ENCODE measurements around the gene METTL26. TPM values are rescaled to one million over a fixed set of nuclear protein-coding genes. Genes with fewer than 3 reads are reported as not detected.
"Not testable (repeated sequence)": the region's sequence is repeated elsewhere in the genome, so short reads cannot be mapped to it uniquely, and the experiment has no call there.

The METTL26 gene
- total RNA-seq, 1 experiment from 2014 or later = 129 TPM

- Histone ChIP-seq H3K27me3 (ENCODE audit: control insufficient read depth, insufficient read depth, low read length) (no peaks in the 10 kb centered on the region), H3K36me3 (replicated peaks; ENCODE audit: control insufficient read depth, insufficient read depth, low read length) (no peaks in the 10 kb centered on the region), H3K4me3 (ENCODE audit: insufficient read depth, low read depth, low read length) (no peak overlapping the region)
- peak; percentile 56 for DNase-seq
These were observed 16.5 kb downstream of the METTL26 start for GRCh38 chr16:619476-620100.

GRCh38 chr16:617855-618254, 18.2 kb downstream of the METTL26 start:
- Histone ChIP-seq H3K4me3 (ENCODE audit: insufficient read depth, low read depth, low read length) (no peak overlapping the region), H3K36me3 (replicated peaks; ENCODE audit: control insufficient read depth, insufficient read depth, low read length) (no peaks in the 10 kb centered on the region; the same call in 1 of the 2 replicates), H3K27me3 (ENCODE audit: control insufficient read depth, insufficient read depth, low read length) (no peaks in the 10 kb centered on the region)
- DNase-seq = peak; percentile 58

GRCh38 chr16:616733-617586, 19.1 kb downstream of the METTL26 start:
- Histone ChIP-seq H3K4me3 (ENCODE audit: insufficient read depth, low read depth, low read length) (no peak overlapping the region), H3K36me3 (replicated peaks; ENCODE audit: control insufficient read depth, insufficient read depth, low read length) (no peaks in the 10 kb centered on the region; the same call in 1 of the 2 replicates), H3K27me3 (ENCODE audit: control insufficient read depth, insufficient read depth, low read length) (no peaks in the 10 kb centered on the region)
- DNase-seq = peak; percentile 56

DNA sequence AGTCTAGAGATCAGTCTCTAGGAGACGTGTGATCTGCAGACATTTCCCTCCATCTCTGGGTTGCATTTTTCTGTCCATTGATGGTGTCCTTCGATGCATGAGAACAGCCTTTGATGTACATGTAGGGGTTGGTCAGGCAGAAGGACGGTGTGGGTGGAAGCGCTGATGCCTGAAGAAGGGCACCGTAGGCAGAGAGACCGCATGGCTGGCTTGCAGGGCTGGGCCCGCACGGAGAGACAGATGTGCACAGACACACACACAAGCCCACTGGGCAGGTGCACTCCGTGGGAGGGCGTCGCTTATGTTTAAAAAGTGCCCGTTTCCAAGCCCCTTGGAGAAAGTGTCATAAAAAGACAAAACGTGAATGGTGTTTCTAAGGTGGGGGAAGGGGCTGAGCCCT, 21.0 kb downstream of the METTL26 start:
- no peak overlapping the region for H3K4me3 ChIP-seq (ENCODE audit: insufficient read depth, low read depth, low read length)
- no peak for DNase-seq

GRCh38 chr16:610513-611381, 25.4 kb downstream of the METTL26 start:
- Histone ChIP-seq H3K36me3 (replicated peaks; ENCODE audit: control insufficient read depth, insufficient read depth, low read length) (no peaks in the 10 kb centered on the region; the same call in 1 of the 2 replicates), H3K4me3 (ENCODE audit: insufficient read depth, low read depth, low read length) (no peak overlapping the region), H3K27me3 (ENCODE audit: control insufficient read depth, insufficient read depth, low read length) (no peaks in the 10 kb centered on the region)
- DNase-seq = peak; percentile 98

More for the DNA sequence above, 21.0 kb downstream of the METTL26 start:
- no peaks in the 10 kb centered on the region; the same call in 1 of the 2 replicates for H3K36me3 ChIP-seq (replicated peaks; ENCODE audit: control insufficient read depth, insufficient read depth, low read length)
- H3K27me3 ChIP-seq (ENCODE audit: control insufficient read depth, insufficient read depth, low read length) = no peaks in the 10 kb centered on the region

GRCh38 chr16:609984-610383, 26.1 kb downstream of the METTL26 start:
- no peak for DNase-seq
- no peak overlapping the region for H3K4me3 ChIP-seq (ENCODE audit: insufficient read depth, low read depth, low read length)
- no peaks in the 10 kb centered on the region for H3K27me3 ChIP-seq (ENCODE audit: control insufficient read depth, insufficient read depth, low read length)
- no peaks in the 10 kb centered on the region; the same call in 1 of the 2 replicates for H3K36me3 ChIP-seq (replicated peaks; ENCODE audit: control insufficient read depth, insufficient read depth, low read length)

DNA sequence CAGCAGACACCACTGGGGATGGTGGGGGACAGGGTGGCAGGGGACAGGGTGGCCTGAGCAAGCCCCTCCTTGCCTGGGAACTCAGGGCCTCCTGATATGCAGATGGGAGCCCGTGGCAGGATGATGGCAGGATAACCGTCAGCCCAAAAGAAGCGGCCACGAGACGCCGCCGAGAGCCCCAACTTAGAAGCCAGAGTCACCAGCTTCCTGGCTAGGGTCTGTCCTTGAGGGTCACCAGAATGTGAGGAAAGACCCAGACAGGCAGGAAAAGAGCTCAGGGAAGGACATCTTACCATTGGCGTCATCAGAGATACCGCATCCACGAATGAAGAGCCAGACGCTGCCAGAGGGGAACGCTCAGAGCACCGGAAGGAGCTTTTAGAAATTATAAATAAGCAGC, 26.8 kb downstream of the METTL26 start:
- no peak overlapping the region for H3K4me3 ChIP-seq (ENCODE audit: insufficient read depth, low read depth, low read length)
- no peaks in the 10 kb centered on the region for H3K27me3 ChIP-seq (ENCODE audit: control insufficient read depth, insufficient read depth, low read length)
- H3K36me3 ChIP-seq (replicated peaks; ENCODE audit: control insufficient read depth, insufficient read depth, low read length) = no peaks in the 10 kb centered on the region; the same call in 1 of the 2 replicates
- DNase-seq = no peak

- peak; percentile 75 for DNase-seq
- Histone ChIP-seq H3K27me3 (ENCODE audit: control insufficient read depth, insufficient read depth, low read length) (no peaks in the 10 kb centered on the region), H3K36me3 (replicated peaks; ENCODE audit: control insufficient read depth, insufficient read depth, low read length) (no peaks in the 10 kb centered on the region), H3K4me3 (ENCODE audit: insufficient read depth, low read depth, low read length) (no peak overlapping the region)
These were observed 28.1 kb downstream of the METTL26 start for GRCh38 chr16:608019-608418.

- Histone ChIP-seq H3K36me3 (replicated peaks; ENCODE audit: control insufficient read depth, insufficient read depth, low read length) (no peaks in the 10 kb centered on the region), H3K4me3 (ENCODE audit: insufficient read depth, low read depth, low read length) (no peak overlapping the region), H3K27me3 (ENCODE audit: control insufficient read depth, insufficient read depth, low read length) (no peaks in the 10 kb centered on the region)
- DNase-seq = no peak
These were observed 29.3 kb downstream of the METTL26 start for GRCh38 chr16:606656-607307.

GRCh38 chr16:603933-604332, 32.2 kb downstream of the METTL26 start:
- DNase-seq = no peak
- Histone ChIP-seq H3K36me3 (replicated peaks; ENCODE audit: control insufficient read depth, insufficient read depth, low read length) (0 out of 2 replicates have a peak, but pooled peaks cover 1% of the 10 kb centered on the region), H3K4me3 (ENCODE audit: insufficient read depth, low read depth, low read length) (no peak overlapping the region), H3K27me3 (ENCODE audit: control insufficient read depth, insufficient read depth, low read length) (no peaks in the 10 kb centered on the region)

- Histone ChIP-seq H3K27me3 (ENCODE audit: control insufficient read depth, insufficient read depth, low read length) (no peaks in the 10 kb centered on the region), H3K36me3 (replicated peaks; ENCODE audit: control insufficient read depth, insufficient read depth, low read length) (0 out of 2 replicates have a peak, but pooled peaks cover 1% of the 10 kb centered on the region), H3K4me3 (ENCODE audit: insufficient read depth, low read depth, low read length) (no peak overlapping the region)
- peak; percentile 91 for DNase-seq
These were observed 35.3 kb downstream of the METTL26 start for GRCh38 chr16:600781-601180.

DNA sequence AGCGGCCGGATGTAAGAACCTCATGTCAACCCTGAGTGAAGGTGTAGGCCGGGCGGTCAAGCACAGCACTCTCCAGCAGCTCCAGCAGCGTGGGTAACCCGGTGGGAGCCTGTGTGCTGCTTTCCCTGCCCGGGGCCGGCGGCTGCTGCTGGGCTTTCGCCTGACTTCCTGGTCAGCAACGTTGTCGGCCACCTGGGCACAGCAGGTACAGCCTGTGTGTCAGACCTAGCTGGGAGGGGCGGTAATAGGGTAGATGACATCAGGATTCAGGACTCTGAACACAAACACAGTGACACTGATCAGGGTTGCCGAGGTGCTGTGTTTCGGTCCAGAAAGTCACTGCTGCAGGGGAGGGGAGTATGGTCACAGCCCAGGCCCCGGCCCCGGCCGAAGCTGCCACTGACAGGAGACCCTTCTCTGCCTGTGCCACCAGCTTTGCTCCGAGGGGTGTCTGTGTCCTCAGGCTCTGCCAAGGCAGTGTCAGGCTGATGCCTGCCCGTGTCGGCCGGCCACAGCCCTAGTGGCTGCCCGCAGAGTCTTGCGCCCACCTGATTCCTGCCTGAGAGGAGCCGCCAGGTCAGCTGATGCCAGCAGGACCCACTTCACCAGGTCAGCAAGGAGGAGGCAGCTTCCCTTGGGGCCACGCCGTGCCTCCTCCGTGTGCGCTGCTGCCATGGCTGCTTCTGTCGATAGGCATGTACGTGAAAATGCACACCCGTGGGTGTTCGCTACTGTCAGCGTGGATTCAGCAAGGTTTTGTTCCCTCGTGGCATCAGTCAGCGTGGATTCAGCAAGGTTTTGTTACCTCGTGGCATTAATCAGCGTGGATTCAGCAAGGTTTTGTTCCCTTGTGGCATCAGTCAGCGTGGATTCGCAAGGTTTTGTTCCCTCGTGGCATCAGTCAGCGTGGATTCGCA, 37.0 kb downstream of the METTL26 start:
- Histone ChIP-seq H3K4me3 (ENCODE audit: insufficient read depth, low read depth, low read length) (no peak overlapping the region), H3K36me3 (replicated peaks; ENCODE audit: control insufficient read depth, insufficient read depth, low read length) (0 out of 2 replicates have a peak, but pooled peaks cover 1% of the 10 kb centered on the region), H3K27me3 (ENCODE audit: control insufficient read depth, insufficient read depth, low read length) (no peaks in the 10 kb centered on the region)
- no peak for DNase-seq

DNA sequence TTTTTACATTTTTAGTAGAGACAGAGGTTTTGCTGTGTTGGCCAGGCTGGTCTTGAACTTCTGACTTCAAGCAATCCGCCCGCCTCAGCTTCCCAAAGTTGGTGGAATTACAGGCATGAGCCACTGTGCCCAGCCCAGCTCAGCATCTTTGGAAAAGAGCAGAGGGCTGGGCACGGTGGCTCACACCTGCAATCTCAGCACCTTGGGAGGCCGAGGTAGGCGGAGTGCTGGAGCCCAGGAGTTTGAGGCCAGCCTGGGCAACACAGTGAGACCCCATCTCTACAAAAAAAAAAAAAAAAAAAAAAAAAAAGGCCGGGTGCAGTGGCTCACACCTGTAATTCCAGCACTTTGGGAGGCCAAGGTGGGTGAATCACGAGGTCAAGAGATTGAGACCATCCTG, 38.5 kb downstream of the METTL26 start:
- not testable (repeated sequence) for H3K27me3 ChIP-seq (ENCODE audit: control insufficient read depth, insufficient read depth, low read length); H3K4me3 ChIP-seq (ENCODE audit: insufficient read depth, low read depth, low read length); DNase-seq; H3K36me3 ChIP-seq (replicated peaks; ENCODE audit: control insufficient read depth, insufficient read depth, low read length)
